Measurements from ENCODE around the gene FKBP9.

- no peak for TF ChIP-seq CTCF (conservative IDR thresholded peaks at IDR 0.05)
- TF ChIP-seq ZFX (IDR thresholded peaks at IDR 0.05), result no peak
Measured at GRCh38 chr7:32928785-32929298, 28.4 kb upstream of the FKBP9 start.

Measured in C4-2B (cell line).